ENCODE results near the gene FCN1. TPM values are rescaled to one million over a fixed set of nuclear protein-coding genes. Genes with fewer than 3 reads are reported as not detected.

The FCN1 gene
- total RNA-seq, 1 donor from 2014 or later = not detected

Other genes with a start within 250 kb of the FCN1 start
- gene FCN2, start 37.1 kb downstream of the FCN1 start, total RNA-seq = not detected in 3 replicates
- 0.86 to 2.0 TPM (median 1.4 TPM) in 3 replicates for gene OLFM1, start 169.8 kb upstream of the FCN1 start, total RNA-seq